MV-4-11 (cell line): ENCODE measurements around the gene ZNF266.

Source experiments
- DNase-seq: peaks from one replicate; lab custom pipeline; 2025; lab: John Stamatoyannopoulos, UW

The ZNF266 gene

GRCh38 chr19:9435279-9436268, at the start of gene ZNF266:
ZNF266 (minus strand) TSS chr19:9435573; CDS start chr19:9420089, 15,484 bp downstream.
- peak; percentile 94 for DNase-seq

- DNase-seq, result no peak
These were observed 49.8 kb upstream of the ZNF266 start for GRCh38 chr19:9485140-9485539.

GRCh38 chr19:9474975-9475374, 39.6 kb upstream of the ZNF266 start:
- DNase-seq, result no peak

GRCh38 chr19:9467161-9467560, 31.8 kb upstream of the ZNF266 start:
- no peak for DNase-seq

- DNase-seq, result no peak
These were observed 26.6 kb upstream of the ZNF266 start for GRCh38 chr19:9461938-9462337.

GRCh38 chr19:9456018-9456689, 20.8 kb upstream of the ZNF266 start:
- no peak for DNase-seq

- no peak for DNase-seq
These were observed 18.6 kb upstream of the ZNF266 start for GRCh38 chr19:9453953-9454352.

- no peak for DNase-seq
These were observed 9.7 kb upstream of the ZNF266 start for GRCh38 chr19:9445037-9445436.

GRCh38 chr19:9436358-9436757, 985 bp upstream of the ZNF266 start:
- DNase-seq, result no peak

GRCh38 chr19:9431475-9431874, 3.9 kb downstream of the ZNF266 start:
- DNase-seq, result no peak

- no peak for DNase-seq
These were observed 4.9 kb downstream of the ZNF266 start for GRCh38 chr19:9430444-9430843.

GRCh38 chr19:9427941-9428340, 7.4 kb downstream of the ZNF266 start:
- no peak for DNase-seq

GRCh38 chr19:9413240-9413954, 22.0 kb downstream of the ZNF266 start:
- no peak for DNase-seq

GRCh38 chr19:9407827-9408226, 27.5 kb downstream of the ZNF266 start:
- no peak for DNase-seq

GRCh38 chr19:9406798-9407352, 28.5 kb downstream of the ZNF266 start:
- DNase-seq, result peak; percentile 32

GRCh38 chr19:9381361-9381785, 54.0 kb downstream of the ZNF266 start:
- no peak for DNase-seq

GRCh38 chr19:9370738-9371619, 64.4 kb downstream of the ZNF266 start:
- DNase-seq, result no peak

- no peak for DNase-seq
These were observed 72.5 kb downstream of the ZNF266 start, which contains the start of gene ZNF177 for GRCh38 chr19:9362905-9363304. ZNF177 (plus strand) TSS chr19:9363013; CDS start chr19:9378312, 15,299 bp downstream.
